Gastrocnemius medialis (tissue), 4 donors: ENCODE measurements around the gene DVL1. TPM values are rescaled to one million over a fixed set of nuclear protein-coding genes. Genes with fewer than 3 reads are reported as not detected.
A peak's percentile ranks its signal among the peaks of the same experiment; 100 is the strongest.
"Not testable (repeated sequence)": the region's sequence is repeated elsewhere in the genome, so short reads cannot be mapped to it uniquely, and the experiment has no call there.

Source experiments
- ATAC-seq, 2 donors: fragments of 150-250 bp; one replicate each; pipeline ENCODE4 v1.9.1; 2016
- DNase-seq, 2 donors: peaks; one replicate each; pipeline ENCODE4 v3.0.0-alpha.2; 2019
- H3K27ac ChIP-seq, 4 donors: fragments of 200-600 bp; sonication (generic); 1 replicate in 1 of 4; 2 replicates in 3 of 4; pipeline ENCODE4 v1.5.1; 2016 to 2018; ENCODE audit warnings: mild to moderate bottlenecking in 2 of 4, moderate library complexity in 1 of 4
- H3K27me3 ChIP-seq, 3 donors: fragments of 200-600 bp; sonication (generic) in 2 of 3; 1 replicate in 1 of 3; 2 replicates in 2 of 3; pipeline versions ENCODE4 v1.5.1 to v1.6.0; 2016 to 2019; ENCODE audit warnings: mild to moderate bottlenecking in 1 of 3, moderate library complexity in 1 of 3
- H3K36me3 ChIP-seq, 2 donors: fragments of 200-600 bp; sonication (generic) in 1 of 2; one replicate each; pipeline ENCODE4 v1.5.1; 2017 to 2018
- H3K4me1 ChIP-seq, 2 donors: fragments of 200-600 bp; sonication (generic) in 1 of 2; one replicate each; pipeline ENCODE4 v1.5.1; 2016 to 2017; ENCODE audit warnings: mild to moderate bottlenecking in 2 of 2
- H3K4me3 ChIP-seq, 4 donors: fragments of 200-600 bp; sonication (generic) in 3 of 4; 1 replicate in 1 of 4; 2 replicates in 3 of 4; pipeline ENCODE4 v1.5.1; 2016 to 2019; ENCODE audit warnings: mild to moderate bottlenecking in 2 of 4
- H3K9me3 ChIP-seq, 3 donors: fragments of 200-600 bp; sonication (generic) in 2 of 3; 1 replicate in 1 of 3; 2 replicates in 2 of 3; pipeline ENCODE4 v1.5.1; 2016 to 2019
- CTCF ChIP-seq, 5 experiments: fragments of 450-650 bp in 3 of 5; fragments of 200-600 bp in 2 of 5; sonication (generic) in 2 of 5; IDR thresholded peaks in 4 of 5; conservative IDR thresholded peaks in 1 of 5; 1 replicate in 4 of 5; 2 replicates in 1 of 5; pipeline ENCODE4 v1.5.1; 2016 to 2019; ENCODE audit warnings: antibody characterized with exemption in 5 of 5, mild to moderate bottlenecking in 3 of 5, moderate library complexity in 3 of 5
- POLR2A ChIP-seq, 2 donors: fragments of 450-650 bp; IDR thresholded peaks; one replicate each; pipeline ENCODE4 v1.6.1; 2017; ENCODE audit warnings: antibody characterized with exemption in 2 of 2, mild to moderate bottlenecking in 2 of 2, moderate library complexity in 2 of 2
- in situ Hi-C, 4 donors: fragments of 200-750 bp; cut with MboI; loops; one replicate each; pipeline versions ENCODE4 v1.15.0 to v1.8.0; 2017; ENCODE audit warnings: low sequenced_read_pairs in 4 of 4
- intact Hi-C: fragments of 100-400 bp; cut with DNase I; formaldehyde crosslinking; loops from one replicate; pipeline ENCODE4 v1.15.1; 2023; ENCODE audit warnings: low total_unique reads
- total RNA-seq, 4 donors: library from RNA; depleted of rRNA; stranded (reverse); fragments of >200 nt; gene quantifications; one replicate each; pipeline versions ENCODE4 v1.1.0 to v1.2.3, GENCODE V29; 2016

DVL1 gene
- total RNA-seq, 4 donors from 2014 or later: 196 to 311 (median 258) TPM

GRCh38 chr1:1319646-1319941 is 29.6 kb downstream of the DVL1 start:
- Histone ChIP-seq H3K4me1 (peaks cover 42 to 50% of the 10 kb centered on the region in 2 donors), H3K36me3 (peaks cover 0 to 29% of the 10 kb centered on the region in 2 donors), H3K4me3 (no peak overlapping the region), H3K27me3 (no peaks in the 10 kb centered on the region), H3K9me3 (no peaks in the 10 kb centered on the region), H3K27ac (peak overlapping the region; percentile 5 to 91 (median 80))
- in situ Hi-C loops (no loop called here), intact Hi-C loops (loop anchor here (10.0 kb wide), 1 partner anchor 365 kb away; the partner anchor contains the start of gene NOC2L)
- DNase-seq (no peak), ATAC-seq (no peak)
- TF ChIP-seq POLR2A (IDR thresholded peaks at IDR 0.05): no peak
- no peak for TF ChIP-seq CTCF (IDR thresholded peaks at IDR 0.05 in 4 of 5, conservative IDR thresholded peaks at IDR 0.05 in 1 of 5)

GRCh38 chr1:1318777-1319645 is 30.2 kb downstream of the DVL1 start:
- Histone ChIP-seq H3K27ac (peak overlapping the region; percentile 74 to 91 (median 86)), H3K27me3 (no peaks in the 10 kb centered on the region), H3K9me3 (no peaks in the 10 kb centered on the region), H3K4me1 (peaks cover 42 to 50% of the 10 kb centered on the region in 2 donors), H3K4me3 (no peak overlapping the region), H3K36me3 (peaks cover 0 to 35% of the 10 kb centered on the region in 2 donors)
- ATAC-seq (no peak), DNase-seq (no peak)
- intact Hi-C loops: loop anchor here (10.0 kb wide), 1 partner anchor 364 kb away; the partner anchor contains the start of gene NOC2L
- TF ChIP-seq CTCF (IDR thresholded peaks at IDR 0.05 in 4 of 5, conservative IDR thresholded peaks at IDR 0.05 in 1 of 5) (no peak), POLR2A (IDR thresholded peaks at IDR 0.05) (no peak)
- in situ Hi-C loops: no loop called here

- H3K27me3 ChIP-seq: no peaks in the 10 kb centered on the region
- in situ Hi-C loops: no loop called here
- H3K36me3 ChIP-seq: peaks cover 0 to 43% of the 10 kb centered on the region in 2 donors
- peak overlapping the region; percentile 74 to 91 (median 86) for H3K27ac ChIP-seq
- intact Hi-C loops: loop anchor here (10.0 kb wide), 1 partner anchor 363 kb away; the partner anchor contains the start of gene NOC2L
- DNase-seq: peak; percentile 83 to 93
- no peaks in the 10 kb centered on the region for H3K9me3 ChIP-seq
- TF ChIP-seq POLR2A (IDR thresholded peaks at IDR 0.05): no peak
- TF ChIP-seq CTCF (IDR thresholded peaks at IDR 0.05 in 4 of 5, conservative IDR thresholded peaks at IDR 0.05 in 1 of 5): no peak
- peak; percentile 96 to 97 for ATAC-seq
- H3K4me3 ChIP-seq: no peak overlapping the region
- H3K4me1 ChIP-seq: peaks cover 38 to 45% of the 10 kb centered on the region in 2 donors
Observed at GRCh38 chr1:1318131-1318652, 31.0 kb downstream of the DVL1 start.

DNA sequence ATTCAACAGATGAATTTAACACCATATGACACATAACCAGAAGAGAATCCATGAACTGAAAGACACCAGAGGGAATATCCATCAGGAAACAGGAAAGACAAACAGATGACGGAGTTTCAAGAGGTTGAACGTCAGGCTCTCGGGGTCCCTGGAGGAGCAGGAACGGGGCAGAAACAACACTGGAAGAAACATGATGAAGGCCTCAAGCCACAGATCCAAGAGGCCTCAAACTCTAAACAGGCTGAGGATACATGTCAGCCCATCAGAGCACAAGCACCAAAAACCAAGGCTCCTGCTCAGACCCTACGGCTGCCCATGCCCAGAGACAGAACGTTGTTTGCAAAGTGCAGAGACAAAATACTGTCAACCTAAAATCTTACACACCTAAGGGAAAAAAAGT is 31.8 kb downstream of the DVL1 start:
- H3K4me3 ChIP-seq: no peak overlapping the region
- ATAC-seq (no peak), DNase-seq (no peak)
- H3K27me3 ChIP-seq: no peaks in the 10 kb centered on the region
- peaks cover 33 to 42% of the 10 kb centered on the region in 2 donors for H3K4me1 ChIP-seq
- in situ Hi-C loops (no loop called here), intact Hi-C loops (loop anchor here (10.0 kb wide), 1 partner anchor 363 kb away; the partner anchor contains the start of gene NOC2L)
- no peak for TF ChIP-seq POLR2A (IDR thresholded peaks at IDR 0.05)
- no peak for TF ChIP-seq CTCF (IDR thresholded peaks at IDR 0.05 in 4 of 5, conservative IDR thresholded peaks at IDR 0.05 in 1 of 5)
- no peaks in the 10 kb centered on the region for H3K9me3 ChIP-seq
- peak overlapping the region; percentile 74 to 91 (median 86) for H3K27ac ChIP-seq
- peaks cover 0 to 50% of the 10 kb centered on the region in 2 donors for H3K36me3 ChIP-seq

DNA sequence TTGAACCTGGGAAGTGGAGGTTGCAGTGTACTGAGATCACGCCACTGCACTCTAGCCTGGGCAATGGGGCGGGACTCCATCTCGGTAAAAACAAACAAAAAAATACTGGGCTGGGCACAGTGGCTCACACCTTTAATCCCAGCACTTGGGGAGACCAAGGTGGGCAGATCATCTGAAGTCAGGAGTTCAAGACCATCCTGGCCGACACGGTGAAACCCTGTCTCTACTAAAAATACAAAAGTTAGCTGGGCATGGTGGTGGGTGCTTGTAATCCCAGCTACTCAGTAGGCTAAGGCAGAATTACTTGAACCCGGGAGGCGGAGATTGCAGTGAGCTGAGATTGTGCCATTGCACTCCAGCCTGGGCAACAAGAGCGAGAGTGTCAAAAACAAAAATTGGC is 33.0 kb downstream of the DVL1 start:
- in situ Hi-C loops, H3K9me3 ChIP-seq, H3K27me3 ChIP-seq, H3K4me3 ChIP-seq, DNase-seq, ATAC-seq: not testable (repeated sequence)
- Histone ChIP-seq H3K4me1 (peaks cover 22 to 30% of the 10 kb centered on the region in 2 donors), H3K27ac (peak overlapping the region in 2 of 4 donors; percentile 74 to 91), H3K36me3 (peaks cover 0 to 59% of the 10 kb centered on the region in 2 donors)
- intact Hi-C loops: loop anchor here (10.0 kb wide), 1 partner anchor 361 kb away; the partner anchor contains the start of gene NOC2L
